Stimulated activated CD4-positive, alpha-beta T cell treated with anti-CD3 and anti-CD28 coated beads, Interleukin-12 subunit alpha, Interleukin-12 subunit beta, amount 100 ng/mL, for 4 hours (primary cell): ENCODE results near the gene GRK2.

Experiments
- DNase-seq: peaks from one replicate; pipeline ENCODE4 v3.0.0-alpha.2; 2020

The GRK2 gene

GRCh38 chr11:67271541-67272284 lies 5.4 kb downstream of the GRK2 start:
- no peak for DNase-seq

GRCh38 chr11:67272327-67273259 lies 6.3 kb downstream of the GRK2 start:
- no peak for DNase-seq

DNA sequence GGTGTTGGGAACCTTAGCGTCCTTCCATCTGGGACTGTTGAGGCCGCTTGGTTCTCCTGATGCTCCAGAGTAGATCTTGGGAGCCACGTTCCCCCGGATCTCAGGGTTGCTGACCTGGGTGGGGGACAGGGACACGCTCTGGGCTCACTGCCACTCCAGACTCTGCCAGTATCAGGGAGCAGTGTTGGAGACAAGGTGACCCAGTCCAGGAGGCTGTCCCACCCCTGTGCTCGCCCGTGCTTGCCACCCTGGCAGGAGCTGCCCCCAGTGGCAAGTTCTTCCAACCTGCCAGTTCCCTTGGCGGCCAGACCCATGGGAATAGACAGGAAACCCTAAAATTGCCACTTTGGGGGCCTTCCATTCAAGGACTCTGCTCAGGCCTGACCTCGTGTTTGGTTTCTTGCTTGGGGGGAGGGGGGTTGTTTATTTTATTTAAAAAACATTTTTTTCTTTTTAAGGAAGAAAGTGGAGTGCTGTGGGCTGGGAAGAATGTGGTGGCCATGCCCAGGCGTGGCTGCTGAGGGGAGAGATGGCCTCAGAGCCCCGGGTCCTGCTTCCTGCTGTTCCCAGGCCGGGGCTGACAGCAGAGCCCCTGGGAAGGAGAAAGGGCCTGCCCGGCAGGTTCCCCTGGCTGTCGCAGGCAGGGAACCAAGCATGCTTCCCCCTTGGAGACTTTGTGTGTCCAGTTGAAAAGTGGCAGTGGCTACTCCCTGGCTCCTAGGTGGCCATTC lies 7.2 kb downstream of the GRK2 start:
- no peak for DNase-seq

GRCh38 chr11:67274768-67275605 lies 8.7 kb downstream of the GRK2 start:
- DNase-seq, result no peak

GRCh38 chr11:67275606-67276409 lies 9.5 kb downstream of the GRK2 start:
- DNase-seq, result no peak

- DNase-seq, result no peak
These were observed 10.5 kb downstream of the GRK2 start for GRCh38 chr11:67276781-67277230.

DNA sequence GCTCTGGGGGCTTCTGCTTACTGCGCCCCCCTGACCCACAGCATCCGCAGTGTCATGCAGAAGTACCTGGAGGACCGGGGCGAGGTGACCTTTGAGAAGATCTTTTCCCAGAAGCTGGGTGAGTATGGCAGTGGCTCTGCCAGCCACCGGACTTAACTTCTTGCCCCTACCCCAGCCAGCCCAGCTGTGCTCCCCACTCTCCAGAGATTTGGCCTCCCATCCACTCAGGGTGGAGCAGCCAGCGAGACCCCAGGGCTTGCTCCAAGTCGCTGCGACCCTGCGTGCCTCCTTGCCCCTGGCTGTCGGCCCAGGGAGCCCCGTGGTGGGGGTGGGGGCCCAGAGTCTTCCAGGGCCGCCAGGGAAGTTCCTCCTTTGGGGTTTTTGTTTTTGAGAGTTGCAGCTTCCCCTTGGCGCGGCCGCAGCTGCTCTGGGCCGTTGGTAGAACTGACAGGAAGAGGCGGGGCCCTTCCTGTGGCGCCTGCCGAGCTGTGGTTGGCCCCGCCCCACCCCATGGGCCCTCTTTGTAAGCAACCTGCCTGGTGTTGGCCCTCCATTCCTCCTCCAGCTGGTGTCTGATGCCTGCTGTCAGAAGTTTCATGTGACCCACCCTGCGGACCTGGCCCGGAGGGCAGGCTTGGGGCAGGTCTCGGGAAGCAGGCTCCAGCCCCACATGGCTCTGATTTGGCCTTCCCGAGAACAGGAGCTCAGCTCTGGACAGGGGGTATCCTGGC lies 11.1 kb downstream of the GRK2 start:
- peak; percentile 82 for DNase-seq

GRCh38 chr11:67278135-67278938 lies 12.1 kb downstream of the GRK2 start:
- no peak for DNase-seq

DNA sequence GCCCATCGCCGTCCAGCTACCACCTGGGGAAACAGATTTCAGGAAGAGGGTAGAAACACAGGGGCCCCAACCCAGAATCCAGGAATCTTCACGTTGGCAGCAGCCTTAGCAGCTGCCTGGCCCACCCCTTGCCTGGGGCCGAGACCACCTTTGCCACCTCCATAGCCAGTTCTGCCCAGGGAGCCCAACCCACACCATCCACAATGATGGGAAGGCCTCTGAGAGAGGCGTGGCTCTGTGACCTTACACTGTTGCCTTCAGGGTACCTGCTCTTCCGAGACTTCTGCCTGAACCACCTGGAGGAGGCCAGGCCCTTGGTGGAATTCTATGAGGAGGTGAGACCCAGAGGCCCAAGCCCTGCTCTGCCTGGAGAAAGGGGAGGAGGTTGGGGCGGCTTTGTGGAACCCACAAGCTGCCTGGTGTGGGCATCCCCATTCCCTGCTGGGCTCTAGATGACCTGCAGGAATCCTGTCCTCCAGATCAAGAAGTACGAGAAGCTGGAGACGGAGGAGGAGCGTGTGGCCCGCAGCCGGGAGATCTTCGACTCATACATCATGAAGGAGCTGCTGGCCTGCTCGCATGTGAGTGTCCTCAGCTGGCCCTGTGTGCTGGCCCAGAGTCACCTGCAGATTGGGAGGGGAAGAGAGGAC lies 12.8 kb downstream of the GRK2 start:
- no peak for DNase-seq

DNA sequence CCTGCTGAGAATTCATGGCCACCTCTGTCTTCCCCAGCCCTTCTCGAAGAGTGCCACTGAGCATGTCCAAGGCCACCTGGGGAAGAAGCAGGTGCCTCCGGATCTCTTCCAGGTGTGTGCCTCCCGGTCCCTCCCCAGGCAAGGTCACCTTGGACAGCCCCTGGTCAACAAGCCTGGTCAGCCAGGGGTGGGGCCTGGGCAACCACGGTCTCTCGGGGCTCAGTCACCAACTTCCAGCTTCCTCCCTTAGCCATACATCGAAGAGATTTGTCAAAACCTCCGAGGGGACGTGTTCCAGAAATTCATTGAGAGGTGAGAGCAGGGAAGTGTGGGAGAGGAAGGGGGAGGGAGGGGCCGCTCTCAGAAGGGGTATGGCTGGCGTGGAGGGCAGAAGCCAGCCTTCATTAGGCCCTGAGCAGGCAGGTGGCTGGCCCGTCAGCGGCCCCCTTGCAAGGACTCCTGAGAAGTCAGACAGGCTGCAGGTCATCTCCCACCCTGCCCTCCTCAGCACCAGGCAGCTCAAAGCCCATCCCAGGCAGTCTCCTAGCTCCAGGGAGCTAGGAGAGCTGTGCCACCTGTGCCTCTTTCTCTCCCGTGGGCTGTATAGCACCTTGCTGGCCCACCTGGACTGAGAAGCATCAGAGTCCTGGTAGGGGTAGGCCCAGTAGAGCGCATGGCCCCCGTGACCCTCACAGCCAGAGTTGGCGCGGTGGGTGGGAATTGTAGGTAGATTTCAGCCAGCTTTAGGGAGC lies 13.5 kb downstream of the GRK2 start:
- DNase-seq, result no peak

DNA sequence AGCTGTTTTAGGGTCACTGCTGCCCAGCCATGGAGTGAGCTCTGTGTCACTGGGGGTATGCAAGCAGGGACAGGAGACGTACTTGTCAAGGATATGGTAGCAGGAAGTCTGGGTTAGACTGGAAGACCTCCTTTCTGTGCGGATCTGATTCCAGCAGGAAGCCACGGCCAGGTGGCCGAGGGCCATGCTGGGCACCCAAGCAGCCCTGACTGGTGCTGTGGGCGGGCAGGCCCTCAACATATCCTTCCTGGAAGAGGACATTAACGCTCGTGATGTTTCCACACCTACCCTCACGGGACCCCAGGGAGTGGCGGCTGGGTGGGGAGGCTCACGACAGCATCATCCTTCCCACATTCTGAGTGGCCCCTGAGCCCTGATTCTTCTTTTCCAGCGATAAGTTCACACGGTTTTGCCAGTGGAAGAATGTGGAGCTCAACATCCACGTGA lies 14.1 kb downstream of the GRK2 start:
- DNase-seq, result no peak

GRCh38 chr11:67280788-67281551 lies 14.7 kb downstream of the GRK2 start:
- DNase-seq, result no peak

DNA sequence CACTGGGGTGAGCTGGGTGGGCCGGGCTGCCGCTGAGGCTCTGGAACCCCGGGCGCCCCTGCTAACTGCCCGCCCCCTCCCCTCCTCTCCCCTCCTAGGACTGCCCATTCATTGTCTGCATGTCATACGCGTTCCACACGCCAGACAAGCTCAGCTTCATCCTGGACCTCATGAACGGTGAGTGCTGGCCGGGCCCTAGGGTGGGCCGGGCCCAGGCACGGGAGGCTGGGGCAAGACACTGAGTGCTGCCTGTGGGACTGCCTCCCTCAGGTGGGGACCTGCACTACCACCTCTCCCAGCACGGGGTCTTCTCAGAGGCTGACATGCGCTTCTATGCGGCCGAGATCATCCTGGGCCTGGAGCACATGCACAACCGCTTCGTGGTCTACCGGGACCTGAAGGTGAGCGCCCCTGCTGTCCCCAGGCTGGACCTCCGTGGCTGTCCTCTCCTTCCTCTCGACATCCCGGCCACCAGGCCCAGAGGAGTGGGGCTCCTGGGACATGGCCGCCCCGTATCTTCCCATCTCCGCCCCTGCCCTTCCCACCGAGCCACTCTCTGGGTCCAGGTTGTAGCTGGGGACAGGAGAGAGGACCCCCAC lies 15.4 kb downstream of the GRK2 start:
- DNase-seq, result no peak

- DNase-seq, result no peak
These were observed 16.0 kb downstream of the GRK2 start for GRCh38 chr11:67282155-67282875.

- no peak for DNase-seq
These were observed 16.7 kb downstream of the GRK2 start for GRCh38 chr11:67282876-67283371.

DNA sequence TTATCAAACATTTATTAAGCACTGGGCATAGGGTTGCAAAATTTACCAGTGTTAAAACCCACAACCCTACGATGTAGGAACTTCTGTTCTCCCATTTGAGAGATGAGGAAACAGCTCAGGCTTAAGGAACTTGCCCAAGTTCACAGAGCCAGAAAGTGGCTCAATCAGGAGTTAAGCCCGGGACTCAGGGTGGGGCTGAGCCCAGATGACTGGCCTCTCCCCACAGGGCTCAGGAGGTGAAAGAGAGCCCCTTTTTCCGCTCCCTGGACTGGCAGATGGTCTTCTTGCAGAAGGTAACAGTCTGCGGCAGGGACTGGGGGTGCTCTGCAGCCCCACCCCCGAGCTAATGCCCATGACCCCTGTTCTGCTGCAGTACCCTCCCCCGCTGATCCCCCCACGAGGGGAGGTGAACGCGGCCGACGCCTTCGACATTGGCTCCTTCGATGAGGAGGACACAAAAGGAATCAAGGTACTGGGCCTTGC lies 17.2 kb downstream of the GRK2 start:
- DNase-seq, result no peak
